GM10266 (cell line): ENCODE data around the gene CDC42SE2.
A peak's percentile ranks its signal among the peaks of the same experiment; 100 is the strongest.

Experiments
- DNase-seq: peaks from one replicate; pipeline ENCODE4 v3.0.0; 2012; ENCODE audit errors: extremely low spot score
- CTCF ChIP-seq: IDR thresholded peaks from 2 replicates; pipeline ENCODE4 v1.5.1; 2012; ENCODE audit warnings: mild to moderate bottlenecking, low read depth; ENCODE audit not compliant: control insufficient read depth, insufficient read depth; ENCODE audit errors: missing control alignments

Gene CDC42SE2

GRCh38 chr5:131357739-131358561 lies 94.1 kb downstream of the CDC42SE2 start:
- no peak for DNase-seq

GRCh38 chr5:131361677-131362315 lies 97.9 kb downstream of the CDC42SE2 start:
- no peak for DNase-seq
- TF ChIP-seq CTCF: no peak

More at GRCh38 chr5:131357739-131358561, 94.1 kb downstream of the CDC42SE2 start:
- TF ChIP-seq CTCF: peak; percentile 30

- DNase-seq: no peak
- no peak for TF ChIP-seq CTCF
Measured at GRCh38 chr5:131363811-131364506, 100.1 kb downstream of the CDC42SE2 start.

GRCh38 chr5:131364507-131365050 lies 100.7 kb downstream of the CDC42SE2 start:
- no peak for TF ChIP-seq CTCF
- no peak for DNase-seq

- no peak for DNase-seq
- TF ChIP-seq CTCF: no peak
Measured at GRCh38 chr5:131366428-131366827, 102.6 kb downstream of the CDC42SE2 start.

GRCh38 chr5:131367219-131367860 lies 103.5 kb downstream of the CDC42SE2 start:
- DNase-seq: no peak
- TF ChIP-seq CTCF: no peak
